Skeletal muscle cell (primary cell): Measurements from ENCODE around the gene TRIM7.

Experiments used
- DNase-seq: peaks from one replicate; pipeline ENCODE4 v3.0.0-alpha.2; 2010; ENCODE audit warnings: low read depth
- H3K4me3 ChIP-seq: 2 replicates; pipeline ENCODE4 v1.5.1; 2011; ENCODE audit warnings: low read depth, mild to moderate bottlenecking, control low read depth, low read length, moderate library complexity

The TRIM7 gene

DNA sequence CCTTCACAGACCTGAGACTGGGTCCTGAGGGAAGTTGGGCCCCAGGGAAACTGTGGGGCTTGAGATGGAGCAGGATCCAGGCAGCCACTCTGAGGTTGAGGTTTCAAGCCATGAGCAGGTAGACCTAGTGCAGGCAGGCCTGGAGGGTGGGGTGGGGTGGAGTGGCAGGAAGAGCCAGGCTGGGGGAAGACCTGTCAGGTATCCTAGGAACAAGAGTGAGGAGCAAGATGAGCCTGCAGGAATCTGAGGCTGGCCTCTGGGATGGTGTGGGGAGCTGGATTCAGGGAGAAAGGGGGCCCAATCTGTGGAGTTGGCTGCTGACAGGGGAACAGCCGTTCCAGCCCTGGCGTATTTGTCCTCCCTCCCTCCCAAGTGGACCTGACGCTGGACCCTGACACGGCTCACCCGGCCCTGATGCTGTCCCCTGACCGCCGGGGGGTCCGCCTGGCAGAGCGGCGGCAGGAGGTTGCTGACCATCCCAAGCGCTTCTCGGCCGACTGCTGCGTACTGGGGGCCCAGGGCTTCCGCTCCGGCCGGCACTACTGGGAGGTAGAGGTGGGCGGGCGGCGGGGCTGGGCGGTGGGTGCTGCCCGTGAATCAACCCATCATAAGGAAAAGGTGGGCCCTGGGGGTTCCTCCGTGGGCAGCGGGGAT, 28.9 kb upstream of the TRIM7 start:
- DNase-seq: no peak

GRCh38 chr5:181233088-181233800, 28.2 kb upstream of the TRIM7 start:
- H3K4me3 ChIP-seq: no peak overlapping the region
- DNase-seq: no peak

More for the DNA sequence above, 28.9 kb upstream of the TRIM7 start:
- H3K4me3 ChIP-seq: no peak overlapping the region

DNA sequence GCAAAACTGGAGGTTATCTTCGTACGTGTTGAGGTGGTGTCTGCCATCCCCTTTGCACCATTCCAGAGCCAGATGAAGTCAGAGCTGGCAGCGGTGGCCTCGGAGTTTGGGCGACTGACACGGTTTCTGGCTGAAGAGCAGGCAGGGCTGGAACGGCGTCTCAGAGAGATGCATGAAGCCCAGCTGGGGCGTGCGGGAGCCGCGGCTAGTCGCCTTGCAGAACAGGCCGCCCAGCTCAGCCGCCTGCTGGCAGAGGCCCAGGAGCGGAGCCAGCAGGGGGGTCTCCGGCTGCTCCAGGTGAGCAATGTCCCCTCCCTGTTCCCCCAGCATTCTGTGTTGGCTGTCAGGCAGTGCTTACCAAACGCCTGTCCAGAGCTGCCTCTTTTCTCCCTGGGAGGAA, 27.6 kb upstream of the TRIM7 start:
- no peak overlapping the region for H3K4me3 ChIP-seq
- no peak for DNase-seq

DNA sequence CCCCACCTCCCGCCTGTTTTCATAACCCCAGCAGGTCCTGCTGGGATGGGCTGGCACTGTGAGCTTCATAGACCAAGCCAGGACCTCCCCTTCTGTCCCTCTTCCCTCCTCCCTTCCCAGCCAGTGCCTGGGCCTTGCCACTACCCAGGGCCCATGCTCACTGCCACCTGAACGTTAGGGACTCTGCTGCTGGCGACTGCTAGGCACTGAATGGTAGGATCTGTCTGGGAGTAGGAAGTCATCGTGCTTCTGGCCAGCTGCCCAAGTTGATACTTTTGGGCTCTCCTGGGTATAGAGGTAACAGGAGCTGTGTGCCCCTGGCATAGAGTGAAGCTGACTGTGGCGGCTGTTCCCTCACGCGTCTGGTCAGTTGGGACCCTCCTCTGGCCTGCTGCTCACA, 26.4 kb upstream of the TRIM7 start:
- no peak overlapping the region for H3K4me3 ChIP-seq
- no peak for DNase-seq

- H3K4me3 ChIP-seq: no peak overlapping the region
Measured at GRCh38 chr5:181230551-181230950, 25.6 kb upstream of the TRIM7 start.

DNA sequence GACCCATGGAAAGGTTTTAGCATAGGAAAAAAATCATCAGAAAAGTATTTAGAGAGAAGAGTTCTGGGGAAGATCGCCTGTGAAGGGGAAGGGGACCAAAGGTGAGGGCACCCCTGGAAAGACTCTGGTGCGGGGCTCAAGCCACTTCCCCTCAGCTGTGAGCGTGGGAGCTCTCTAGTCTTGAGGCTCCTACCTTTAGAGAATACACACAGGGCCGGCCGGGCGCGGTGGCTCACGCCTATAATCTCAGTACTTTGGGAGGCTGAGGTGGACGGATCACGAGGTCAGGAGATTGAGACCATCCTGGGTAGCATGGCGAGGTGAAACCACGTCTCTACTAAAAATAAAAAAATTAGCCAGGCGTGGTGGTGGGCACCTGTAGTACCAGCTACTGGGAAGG, 25.0 kb upstream of the TRIM7 start:
- H3K4me3 ChIP-seq: no peak overlapping the region
- no peak for DNase-seq

More at GRCh38 chr5:181230551-181230950, 25.6 kb upstream of the TRIM7 start:
- DNase-seq: no peak

GRCh38 chr5:181224390-181225229, 19.6 kb upstream of the TRIM7 start:
- H3K4me3 ChIP-seq: peak overlapping the region; percentile 79
- DNase-seq: no peak

DNA sequence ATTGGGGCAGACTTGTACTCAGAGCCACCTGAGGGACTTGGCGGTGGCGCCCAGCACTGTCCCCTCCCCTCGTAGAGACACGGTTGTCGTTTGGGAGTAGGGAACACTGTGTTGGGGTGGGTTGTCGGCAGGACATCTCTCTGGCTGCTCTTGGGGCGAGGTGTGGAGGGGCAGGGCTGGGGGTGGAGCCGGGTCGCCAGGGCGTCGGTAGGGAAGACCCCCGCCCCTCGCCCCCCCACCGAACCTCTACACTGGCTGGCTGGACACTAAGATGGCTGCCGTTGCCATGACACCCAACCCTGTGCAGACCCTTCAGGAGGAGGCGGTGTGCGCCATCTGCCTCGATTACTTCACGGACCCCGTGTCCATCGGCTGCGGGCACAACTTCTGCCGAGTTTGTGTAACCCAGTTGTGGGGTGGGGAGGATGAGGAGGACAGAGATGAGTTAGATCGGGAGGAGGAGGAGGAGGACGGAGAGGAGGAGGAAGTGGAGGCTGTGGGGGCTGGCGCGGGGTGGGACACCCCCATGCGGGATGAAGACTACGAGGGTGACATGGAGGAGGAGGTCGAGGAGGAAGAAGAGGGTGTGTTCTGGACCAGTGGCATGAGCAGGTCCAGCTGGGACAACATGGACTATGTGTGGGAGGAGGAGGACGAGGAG, 18.9 kb upstream of the TRIM7 start:
- no peak for DNase-seq
- peak overlapping the region; percentile 79 for H3K4me3 ChIP-seq

DNA sequence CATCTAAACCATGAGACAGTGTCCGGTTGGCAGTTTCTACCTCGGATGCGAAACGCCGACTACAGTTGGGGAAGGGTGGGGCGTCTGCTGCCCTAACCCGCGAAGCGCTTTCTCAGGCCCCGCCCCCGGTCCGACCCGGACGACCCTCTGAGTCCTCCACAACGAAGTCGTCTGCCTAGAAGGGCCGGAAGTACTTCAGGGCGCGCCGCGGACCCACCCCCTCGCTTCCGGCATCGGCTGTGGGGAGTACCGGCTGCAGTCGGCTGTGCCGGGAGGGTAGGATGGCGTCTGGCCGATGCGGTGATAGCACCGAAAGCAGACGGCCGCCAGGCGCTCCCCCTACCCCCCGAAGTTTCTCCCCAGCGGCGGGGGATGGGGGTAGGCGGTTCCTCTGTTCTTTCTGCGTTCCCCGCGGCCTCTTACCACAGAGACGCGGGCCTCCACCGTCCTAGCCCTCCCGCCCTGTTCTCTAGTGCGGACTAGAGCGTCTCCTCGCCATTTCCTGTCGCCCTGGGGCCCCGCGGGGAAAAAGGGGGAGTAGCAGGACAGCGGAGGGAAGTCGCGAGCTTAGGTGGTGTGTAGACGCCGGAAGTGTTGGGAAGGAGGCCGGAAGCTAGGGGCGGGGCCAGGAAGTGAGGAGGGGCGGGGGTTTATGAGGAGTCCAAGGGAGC, 18.2 kb upstream of the TRIM7 start, which contains the start of gene TRIM41:
Gene TRIM41 (plus strand): TSS at position 224 of the 671 bp plus-strand sequence. CDS start 719 bp downstream, outside the sequence.
- peak; percentile 98 for DNase-seq
- H3K4me3 ChIP-seq: peak within 1 kb of the TSS; percentile 79

- peak overlapping the region; percentile 79 for H3K4me3 ChIP-seq
- DNase-seq: no peak
Measured at GRCh38 chr5:181222630-181223057, 17.6 kb upstream of the TRIM7 start.

DNA sequence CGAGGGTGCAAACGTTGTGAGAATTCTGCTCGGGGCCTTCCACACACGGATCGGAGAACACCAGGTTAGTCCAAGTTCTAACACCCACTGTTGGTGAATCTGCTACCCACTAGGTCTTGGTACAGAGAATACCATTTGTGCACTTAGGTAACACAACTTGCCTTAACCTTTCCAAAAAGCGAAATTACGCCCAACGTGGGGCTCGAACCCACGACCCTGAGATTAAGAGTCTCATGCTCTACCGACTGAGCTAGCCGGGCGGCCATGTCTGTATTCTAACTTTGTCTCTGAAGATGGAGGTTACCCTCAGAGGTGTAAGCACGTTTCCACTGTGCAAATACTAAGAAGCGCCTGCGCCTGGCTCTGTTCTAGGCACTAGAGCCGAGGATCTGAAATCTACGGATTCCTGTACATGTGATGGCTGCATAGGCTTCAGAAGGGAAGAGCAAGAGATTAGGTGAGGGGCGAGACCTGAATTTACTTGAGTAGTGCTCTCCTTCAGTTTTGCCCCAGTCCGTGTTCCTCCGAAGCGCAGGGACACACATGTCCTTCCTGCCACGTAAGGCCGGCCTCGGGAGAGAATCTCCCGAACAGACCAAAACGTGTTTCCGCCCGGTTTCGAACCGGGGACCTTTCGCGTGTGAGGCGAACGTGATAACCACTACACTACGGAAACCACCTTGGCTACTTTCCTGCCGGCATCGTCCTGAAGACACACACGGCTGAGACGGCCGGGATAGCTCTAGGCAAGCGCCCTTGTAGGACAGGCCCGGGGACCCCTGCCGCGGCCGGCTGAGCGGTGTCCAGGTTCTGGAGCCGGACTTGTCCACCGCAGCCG, 17.0 kb upstream of the TRIM7 start:
- H3K4me3 ChIP-seq: peak overlapping the region; percentile 79
- DNase-seq: peak; percentile 88

DNA sequence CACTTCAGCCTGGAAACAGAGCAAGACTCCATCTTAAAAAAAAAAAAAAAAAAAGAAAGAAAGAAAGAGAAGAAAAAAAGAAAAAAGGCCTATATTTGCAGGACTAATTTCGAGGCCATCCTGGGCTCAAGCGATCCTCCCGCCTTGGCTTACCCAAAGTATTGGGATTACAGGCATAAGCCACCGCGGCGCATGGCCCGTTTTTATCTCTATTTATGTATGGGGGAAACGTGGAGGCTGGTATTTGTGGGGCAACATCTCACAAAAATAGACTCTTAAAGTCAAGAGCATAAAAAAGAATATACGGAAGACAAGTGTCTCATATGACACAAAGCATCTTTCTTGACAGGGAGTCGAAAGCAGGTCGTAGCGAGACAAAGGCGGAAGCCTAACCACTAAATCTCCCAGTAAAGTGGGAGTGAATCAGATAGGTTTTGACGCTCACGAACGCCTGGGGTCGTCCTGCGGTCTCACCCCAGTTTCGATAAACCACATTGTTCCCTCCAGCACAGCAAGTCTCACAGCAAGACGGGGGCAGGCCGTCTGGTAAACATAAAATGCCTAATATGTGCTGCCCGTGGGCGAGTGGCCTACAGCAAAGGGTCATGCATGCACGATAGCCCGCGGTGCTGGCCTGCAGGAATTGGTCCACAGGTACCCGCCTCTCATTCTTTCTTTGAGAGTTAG, 16.3 kb upstream of the TRIM7 start:
- H3K4me3 ChIP-seq: peak overlapping the region; percentile 79
- DNase-seq: no peak

DNA sequence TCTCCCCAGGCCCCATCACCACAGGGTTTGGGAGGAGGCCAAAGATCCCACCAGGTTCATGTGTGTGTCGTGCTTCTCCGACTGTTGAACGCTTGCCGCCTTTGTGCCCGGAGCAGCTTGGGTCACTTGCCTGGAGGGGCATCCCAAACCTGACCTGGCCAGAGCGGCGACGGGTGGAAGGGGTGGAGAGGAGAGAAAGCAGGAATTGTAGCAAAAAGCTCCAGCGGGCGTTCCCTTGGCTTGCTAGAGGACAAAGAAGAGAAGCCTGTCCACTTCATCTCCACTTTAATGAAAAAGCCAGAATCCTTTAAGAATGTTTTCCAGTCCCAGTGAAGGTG, 15.2 kb upstream of the TRIM7 start:
- no peak overlapping the region for H3K4me3 ChIP-seq
- no peak for DNase-seq

GRCh38 chr5:181219262-181220177, 14.5 kb upstream of the TRIM7 start:
- no peak for DNase-seq
- H3K4me3 ChIP-seq: no peak overlapping the region

DNA sequence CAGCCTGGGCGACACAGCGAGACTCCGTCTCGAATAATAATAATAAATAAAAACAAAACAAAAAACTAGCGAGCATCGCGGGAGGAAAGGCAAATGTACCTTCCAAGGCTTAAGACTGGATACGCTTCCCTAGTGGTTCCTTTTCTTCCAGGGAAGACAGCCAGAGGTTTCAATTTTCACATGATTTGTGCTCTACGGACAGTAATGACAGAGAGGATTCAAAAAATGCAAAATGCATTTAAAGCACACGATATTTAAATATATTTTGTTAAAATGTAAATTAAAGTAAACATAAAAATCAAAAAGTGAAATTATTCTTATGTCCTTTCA, 13.8 kb upstream of the TRIM7 start:
- DNase-seq: no peak
- peak overlapping the region; percentile 49 for H3K4me3 ChIP-seq

- H3K4me3 ChIP-seq: peak overlapping the region; percentile 49
- DNase-seq: no peak
Measured at GRCh38 chr5:181217803-181218062, 12.7 kb upstream of the TRIM7 start.

DNA sequence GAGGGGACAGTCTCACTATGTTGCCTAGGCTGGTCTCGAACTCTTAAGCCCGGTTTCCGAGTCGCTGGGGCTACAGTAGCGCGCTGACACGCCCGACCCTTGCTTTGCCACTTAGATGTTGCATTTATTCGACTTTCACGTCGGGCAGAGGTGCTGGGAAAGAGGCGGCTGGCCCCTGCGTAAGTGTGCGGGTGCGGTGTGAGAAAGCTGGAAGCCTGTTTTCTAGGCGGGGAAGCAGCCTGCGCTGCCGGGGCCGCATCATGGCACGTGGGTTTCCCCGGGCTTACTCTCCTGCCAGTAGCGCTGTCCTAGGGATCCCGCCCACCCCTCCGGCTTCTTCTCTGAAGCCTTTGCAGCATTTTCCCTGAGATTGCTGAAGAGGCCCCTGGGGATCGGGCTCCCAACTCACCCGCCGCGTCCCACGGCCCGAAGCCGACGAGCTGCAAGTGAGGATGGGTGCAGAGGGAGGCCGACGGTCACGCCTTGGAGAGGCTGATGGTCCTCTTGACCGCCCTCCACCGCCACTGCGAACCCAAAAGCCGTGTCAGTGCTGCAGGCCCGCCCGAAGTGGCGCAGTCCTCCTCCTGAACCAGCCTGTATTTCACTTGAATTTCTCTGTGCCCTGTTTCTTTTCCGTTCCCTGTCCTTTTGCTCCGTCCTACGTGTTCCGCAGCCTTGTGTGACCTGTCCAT, 12.3 kb upstream of the TRIM7 start:
- peak overlapping the region; percentile 49 for H3K4me3 ChIP-seq
- DNase-seq: no peak
